Chondrocyte (in vitro differentiated cells): Measurements from ENCODE around the gene CHKA. TPM values are rescaled to one million over a fixed set of nuclear protein-coding genes. Genes with fewer than 3 reads are reported as not detected.

Source experiments
- DNase-seq: peaks from one replicate; pipeline ENCODE4 v3.0.0; 2021; ENCODE audit warnings: mixed read lengths, low spot score
- H3K27ac Mint-ChIP-seq: one replicate; pipeline ENCODE4 v1.8.0; 2021; ENCODE audit warnings: mild to moderate bottlenecking, moderate library complexity, mixed read lengths; ENCODE audit not compliant: unreplicated experiment
- H3K27me3 Mint-ChIP-seq: 2 replicates; pipeline ENCODE4 v1.8.0; 2021; ENCODE audit warnings: low read depth, mixed read lengths
- H3K36me3 Mint-ChIP-seq: 2 replicates; pipeline ENCODE4 v1.8.0; 2021; ENCODE audit warnings: low read depth, mixed read lengths
- H3K4me1 Mint-ChIP-seq: 2 replicates; pipeline ENCODE4 v1.8.0; 2021; ENCODE audit warnings: low read depth, mild to moderate bottlenecking, mixed read lengths
- H3K4me3 Mint-ChIP-seq: one replicate; pipeline ENCODE4 v1.8.0; 2021; ENCODE audit warnings: mild to moderate bottlenecking, moderate library complexity, mixed read lengths; ENCODE audit not compliant: unreplicated experiment
- H3K9me3 Mint-ChIP-seq: 2 replicates; pipeline ENCODE4 v1.8.0; 2021; ENCODE audit warnings: low read depth, mixed read lengths
- CTCF ChIP-seq: fragments of 200-600 bp; sonication (generic); IDR thresholded peaks from 2 replicates; pipeline ENCODE4 v1.5.0; 2021; ENCODE audit warnings: antibody characterized with exemption, mild to moderate bottlenecking, moderate library complexity
- microRNA-seq: library from miRNA; unstranded; fragments of <30 nt; microRNA quantifications from one replicate; pipeline ENCODE4 v1.2.0, GENCODE V29; 2020; ENCODE audit warnings: borderline number of aligned reads
- total RNA-seq: library from RNA; stranded (reverse); gene quantifications from 3 replicates; pipeline ENCODE4 v1.2.1, GENCODE V29; 2021

Gene CHKA
- total RNA-seq, 1 donor from 2014 or later = 21.0 TPM

- Mint-ChIP-seq H3K9me3 (no peaks in the 10 kb centered on the region), H3K36me3 (no peaks in the 10 kb centered on the region), H3K4me1 (peaks cover 16% of the 10 kb centered on the region), H3K27ac (no peak overlapping the region), H3K27me3 (no peaks in the 10 kb centered on the region), H3K4me3 (peak overlapping the region; percentile 58)
- DNase-seq = no peak
- no peak for TF ChIP-seq CTCF
Measured at GRCh38 chr11:68002938-68003845, 118.0 kb downstream of the CHKA start.

Small RNA genes within 50 kb of the gene (microRNA-seq; reads per million reads assigned to microRNA genes)
- gene MIR4691 (not detected), gene MIR6753 (not detected), gene MIR7113 (3.3 reads per million)

Other genes starting within 250 kb of the CHKA start
- 14.4 to 16.6 TPM (median 15.9 TPM) in 3 replicates for gene UNC93B1, start 117.3 kb downstream of the CHKA start, total RNA-seq
- gene ALDH3B1, start 111.1 kb downstream of the CHKA start, total RNA-seq = 10.8 to 14.3 TPM (median 13.1 TPM) in 3 replicates
- gene NDUFS8, start 90.7 kb downstream of the CHKA start, total RNA-seq = 140 to 172 TPM (median 143 TPM) in 3 replicates
- 52.3 to 73.2 TPM (median 66.5 TPM) in 3 replicates for gene TCIRG1, start 82.4 kb downstream of the CHKA start, total RNA-seq
- 40.8 to 44.4 TPM (median 41.2 TPM) in 3 replicates for gene KMT5B, start 91.9 kb upstream of the CHKA start, total RNA-seq
- gene C11orf24, start 150.6 kb upstream of the CHKA start, total RNA-seq = 104 to 110 TPM (median 107 TPM) in 3 replicates
- gene LRP5, start 191.2 kb upstream of the CHKA start, total RNA-seq = 38.7 to 61.0 TPM (median 47.2 TPM) in 3 replicates